K562 (cell line): ENCODE results near the gene PTPRG. TPM values are rescaled to one million over a fixed set of nuclear protein-coding genes. Genes with fewer than 3 reads are reported as not detected.

Source experiments
- ATAC-seq: fragments of 200-7000 bp; cut with Tn5 transposase; 3 replicates; pipeline ENCODE4 v1.9.1; 2020; ENCODE audit warnings: moderate library complexity
- BruUV-seq: library from RNA; stranded (reverse); fragments of 400-500 nt; replicated peaks from 2 replicates; lab custom pipeline; 2021; lab: Mats Ljungman, UMichigan
- CTCF ChIA-PET: fragments of 300-600 bp; formaldehyde crosslinking; extraction: SDS; loops from one replicate; lab custom pipeline; 2021; ENCODE audit warnings: low intra/inter-chr PET ratio; lab: Yijun Ruan, JAX
- POLR2A ChIA-PET: fragments of 300-600, 350-650 bp; sonication (Branson Sonifier 250); formaldehyde crosslinking; extraction: SDS; loops from one replicate; lab custom pipeline; 2021; ENCODE audit warnings: antibody characterized with exemption, inconsistent platforms; lab: Yijun Ruan, JAX
- DNase-seq, 4 experiments: peaks; one replicate each; pipeline versions ENCODE4 v3.0.0 to v3.0.0-alpha.2; 2011 to 2018; ENCODE audit warnings: low spot score in 3 of 4, mixed read lengths in 3 of 4; ENCODE audit errors: extremely low read depth in 1 of 4
- FAIRE-seq: peaks from 2 replicates; lab custom pipeline; 2011; peaks lifted over from hg19 to GRCh38; lab: Jason Lieb, UNC
- H2AFZ ChIP-seq: 2 replicates; pipeline ENCODE4 v1.6.0; 2011; ENCODE audit warnings: low read depth, low read length, control low read depth, inconsistent platforms
- H3K27ac ChIP-seq: fragments of 200-600 bp; 3 replicates; pipeline ENCODE4 v1.8.0; 2011; ENCODE audit warnings: low read depth, mild to moderate bottlenecking, control low read depth, inconsistent platforms, low read length, moderate library complexity, mixed read lengths; ENCODE audit errors: extremely low read depth
- H3K27me3 ChIP-seq, 2 experiments: fragments of 300-600 bp in 1 of 2; 2 replicates in 1 of 2; 3 replicates in 1 of 2; pipeline versions ENCODE4 v1.6.0 to v1.8.0; 2011; ENCODE audit warnings: inconsistent platforms in 2 of 2, low read length in 2 of 2, mild to moderate bottlenecking in 1 of 2, mixed read lengths in 1 of 2, moderate library complexity in 1 of 2; ENCODE audit not compliant: control insufficient read depth in 2 of 2, insufficient read depth in 2 of 2
- H3K36me3 ChIP-seq: fragments of 300-600 bp; 3 replicates; pipeline ENCODE4 v1.8.0; 2011; ENCODE audit warnings: mild to moderate bottlenecking, low read length, inconsistent platforms; ENCODE audit not compliant: control insufficient read depth, insufficient read depth
- H3K4me1 ChIP-seq, 2 experiments: fragments of 200-600 bp in 1 of 2; replicated peaks in 1 of 2; 2 replicates in 1 of 2; 3 replicates in 1 of 2; pipeline versions ENCODE4 v1.5.1 to v1.8.0; 2011; ENCODE audit warnings: inconsistent platforms in 2 of 2, low read length in 2 of 2, mild to moderate bottlenecking in 1 of 2, mixed read lengths in 1 of 2, moderate library complexity in 1 of 2; ENCODE audit not compliant: control insufficient read depth in 2 of 2, insufficient read depth in 2 of 2
- H3K4me2 ChIP-seq: 2 replicates; pipeline ENCODE4 v1.6.1; 2011; ENCODE audit warnings: low read length, control low read depth, inconsistent platforms, mixed read lengths; ENCODE audit not compliant: insufficient read depth
- H3K4me3 ChIP-seq: fragments of 200-600 bp; sonication (generic), shearing (Covaris generic); 2 replicates; pipeline ENCODE4 v1.5.1; 2016; ENCODE audit warnings: control low read depth, inconsistent platforms
- H3K79me2 ChIP-seq: fragments of 200-600 bp; 3 replicates; pipeline ENCODE4 v1.8.0; 2011; ENCODE audit warnings: low read length, inconsistent platforms; ENCODE audit not compliant: control insufficient read depth, insufficient read depth
- H3K9ac ChIP-seq, 2 experiments: 2 replicates each; pipeline versions ENCODE4 v1.6.0 to v1.6.1; 2011; ENCODE audit warnings: low read depth in 2 of 2, low read length in 2 of 2, control low read depth in 1 of 2, inconsistent platforms in 1 of 2, mild to moderate bottlenecking in 1 of 2, mixed read lengths in 1 of 2; ENCODE audit not compliant: insufficient read depth in 1 of 2
- H3K9me1 ChIP-seq: one replicate; pipeline ENCODE4 v1.6.0; 2011; ENCODE audit warnings: inconsistent platforms, mild to moderate bottlenecking, low read length, moderate library complexity; ENCODE audit not compliant: control insufficient read depth, insufficient read depth
- H3K9me3 ChIP-seq: replicated peaks from 2 replicates; pipeline ENCODE4 v1.5.1; 2011; ENCODE audit warnings: low read depth, low read length, inconsistent platforms; ENCODE audit not compliant: control insufficient read depth, insufficient read depth
- H4K20me1 ChIP-seq: replicated peaks from 2 replicates; pipeline ENCODE4 v1.6.1; 2011; ENCODE audit warnings: low read length, inconsistent platforms, mixed read lengths; ENCODE audit not compliant: control insufficient read depth, insufficient read depth
- CXXC5 ChIP-seq: fragments of 250-450 bp; sonication (Bioruptor Pico); IDR thresholded peaks from 2 replicates; pipeline ENCODE4 v1.8.0; 2022; ENCODE audit warnings: inconsistent platforms, mild to moderate bottlenecking, moderate library complexity
- DNMT1 ChIP-seq: fragments of 450-650 bp; IDR thresholded peaks from 2 replicates; pipeline ENCODE4 v1.6.1; 2016; ENCODE audit warnings: antibody characterized with exemption, mild to moderate bottlenecking
- GATA2 ChIP-seq: sonication (generic); formaldehyde crosslinking; IDR thresholded peaks from 2 replicates; pipeline ENCODE4 v1.4.0; 2020; ENCODE audit warnings: mild to moderate bottlenecking, missing genetic modification reagents
- MTA3 ChIP-seq: fragments of 450-650 bp; formaldehyde crosslinking; IDR thresholded peaks from 2 replicates; pipeline ENCODE4 v1.6.1; 2017; ENCODE audit warnings: mild to moderate bottlenecking, borderline replicate concordance
- NFYB ChIP-seq: IDR thresholded peaks from 2 replicates; pipeline ENCODE4 v1.6.1; 2011; ENCODE audit warnings: mild to moderate bottlenecking, moderate library complexity; ENCODE audit not compliant: insufficient read length; ENCODE audit errors: extremely low read depth
- PRMT5 ChIP-seq: sonication (generic); formaldehyde crosslinking; IDR thresholded peaks from 2 replicates; pipeline ENCODE4 v1.5.0; 2020; ENCODE audit warnings: missing genetic modification reagents
- TEAD1 ChIP-seq, 2 experiments: fragments of 450-650 bp in 1 of 2; sonication (generic) in 1 of 2; formaldehyde crosslinking; IDR thresholded peaks; 2 replicates each; pipeline versions ENCODE4 v1.4.0 to v1.8.0; 2020 to 2022; ENCODE audit warnings: mild to moderate bottlenecking in 2 of 2, missing genetic modification reagents in 1 of 2
- U2AF2 ChIP-seq: fragments of 200-400 bp; formaldehyde crosslinking; optimal IDR thresholded peaks from 2 replicates; pipeline ENCODE3; 2017; ENCODE audit warnings: low read depth, mild to moderate bottlenecking, low read length
- ZNF785 ChIP-seq: fragments of 250-450 bp; sonication (Bioruptor Pico); IDR thresholded peaks from 2 replicates; pipeline ENCODE4 v1.4.0; 2020; ENCODE audit warnings: mild to moderate bottlenecking
- WGBS: fragments of 100-300 bp; shearing (Covaris generic); methylation state at CpG from one replicate; pipeline ENCODE4 v1.1.6; 2016; ENCODE audit warnings: low coverage, mixed read lengths; ENCODE audit not compliant: insufficient coverage; ENCODE audit errors: missing lambda C conversion rate; 5-methylcytosine and 5-hydroxymethylcytosine counted together
- in situ Hi-C: fragments of 300-500 bp; cut with MboI; formaldehyde crosslinking; loops from 4 replicates; pipeline ENCODE4 v1.15.0; 2018; ENCODE audit warnings: inconsistent platforms, mixed read lengths
- intact Hi-C: fragments of 100-400 bp; cut with micrococcal nuclease; formaldehyde crosslinking; loops from 2 replicates; pipeline ENCODE4 v1.14.2; 2022
- polyA plus RNA-seq, 8 experiments: library from polyadenylated mRNA; depleted of rRNA in 4 of 8; stranded (reverse) in 5 of 8; unstranded in 3 of 8; fragments of >200 nt; fragmentation: Nextera tagmentation in 2 of 8; fragmentation: Illumina TruSeq in 1 of 8; extraction: Ambion mirVana in 2 of 8; extraction: Trizol in 1 of 8; gene quantifications; 2 replicates each; pipeline versions ENCODE4 v1.2.1 to v1.2.3, GENCODE V29; 2011 to 2014; ENCODE audit warnings: inconsistent platforms in 1 of 8, missing spikeins in 1 of 8
- total RNA-seq, 7 experiments: library from RNA; depleted of rRNA in 6 of 7; stranded (reverse); fragments of >200 nt in 6 of 7; fragmentation: Illumina TruSeq in 2 of 7; extraction: Trizol in 2 of 7; gene quantifications; 2 replicates each; pipeline versions ENCODE4 v1.2.1 to v1.2.3, GENCODE V29; 2011 to 2021; ENCODE audit warnings: low replicate concordance in 1 of 7
- TF ChIP-seq, protein P1 (sequence below): fragments of 450-650 bp; IDR thresholded peaks from 2 replicates; pipeline ENCODE4 v1.6.1; 2018; ENCODE audit not compliant: partially characterized antibody
- TF ChIP-seq, protein P2 (sequence below), 2 experiments: fragments of 450-650 bp in 1 of 2; sonication (generic) in 1 of 2; formaldehyde crosslinking in 1 of 2; IDR thresholded peaks; 2 replicates each; pipeline versions ENCODE4 v1.7.1 to v1.9.0; 2016 to 2022; ENCODE audit warnings: inconsistent platforms in 1 of 2, mild to moderate bottlenecking in 1 of 2, missing genetic modification reagents in 1 of 2

The PTPRG gene
- total and polyA plus RNA-seq, 9 of the 15 experiments (the other 6 are each of a cell fraction or from before 2014, with no cell fraction given): 0.16 TPM; not detected in 8

DNA sequence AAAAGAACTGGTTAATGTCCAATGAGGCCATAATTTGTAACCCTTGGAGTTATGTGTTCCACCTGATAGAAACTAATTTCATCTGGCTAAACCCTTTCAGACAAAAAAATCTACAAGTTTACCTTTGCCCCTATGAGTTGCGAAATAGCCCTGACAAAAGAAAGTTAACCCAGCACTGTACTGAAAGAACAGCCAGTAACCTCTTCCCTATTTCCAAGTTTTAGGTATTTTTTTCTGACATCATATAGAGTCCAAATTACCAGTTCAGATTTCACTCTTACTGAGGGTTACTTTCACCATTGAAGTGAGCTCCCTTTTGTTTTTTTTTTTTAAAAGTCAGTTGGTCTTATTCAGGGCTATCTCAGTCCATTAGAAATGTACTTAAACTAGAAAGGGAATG, 42.8 kb upstream of the PTPRG start:
- no peaks in the 10 kb centered on the region for H3K9me3 ChIP-seq
- ATAC-seq (no peak), DNase-seq (no peak), FAIRE-seq (no peak)
- no peak overlapping the region for H3K4me3 ChIP-seq
- no peak overlapping the region for H3K27ac ChIP-seq
- H3K36me3 ChIP-seq: no peaks in the 10 kb centered on the region
- no peaks in the 10 kb centered on the region for H3K9me1 ChIP-seq
- 0% methylated on average over 1 of the region's 1 CpG for WGBS
- H3K4me2 ChIP-seq: no peak overlapping the region
- intact Hi-C loops (no loop called here), in situ Hi-C loops (no loop called here)
- H4K20me1 ChIP-seq: no peaks in the 10 kb centered on the region
- CTCF ChIA-PET: no interaction called here
- no peaks in the 10 kb centered on the region for H3K27me3 ChIP-seq
- no peaks in the 10 kb centered on the region for H3K4me1 ChIP-seq
- no peak overlapping the region for H2AFZ ChIP-seq
- H3K9ac ChIP-seq: no peak overlapping the region
- no peaks in the 10 kb centered on the region for H3K79me2 ChIP-seq
- BruUV-seq: no TSS peak
- POLR2A ChIA-PET: no interaction called here
- no peak for TF ChIP-seq ZNF785 (CRISPR knock-in tag)
- TF ChIP-seq, protein P1, sequence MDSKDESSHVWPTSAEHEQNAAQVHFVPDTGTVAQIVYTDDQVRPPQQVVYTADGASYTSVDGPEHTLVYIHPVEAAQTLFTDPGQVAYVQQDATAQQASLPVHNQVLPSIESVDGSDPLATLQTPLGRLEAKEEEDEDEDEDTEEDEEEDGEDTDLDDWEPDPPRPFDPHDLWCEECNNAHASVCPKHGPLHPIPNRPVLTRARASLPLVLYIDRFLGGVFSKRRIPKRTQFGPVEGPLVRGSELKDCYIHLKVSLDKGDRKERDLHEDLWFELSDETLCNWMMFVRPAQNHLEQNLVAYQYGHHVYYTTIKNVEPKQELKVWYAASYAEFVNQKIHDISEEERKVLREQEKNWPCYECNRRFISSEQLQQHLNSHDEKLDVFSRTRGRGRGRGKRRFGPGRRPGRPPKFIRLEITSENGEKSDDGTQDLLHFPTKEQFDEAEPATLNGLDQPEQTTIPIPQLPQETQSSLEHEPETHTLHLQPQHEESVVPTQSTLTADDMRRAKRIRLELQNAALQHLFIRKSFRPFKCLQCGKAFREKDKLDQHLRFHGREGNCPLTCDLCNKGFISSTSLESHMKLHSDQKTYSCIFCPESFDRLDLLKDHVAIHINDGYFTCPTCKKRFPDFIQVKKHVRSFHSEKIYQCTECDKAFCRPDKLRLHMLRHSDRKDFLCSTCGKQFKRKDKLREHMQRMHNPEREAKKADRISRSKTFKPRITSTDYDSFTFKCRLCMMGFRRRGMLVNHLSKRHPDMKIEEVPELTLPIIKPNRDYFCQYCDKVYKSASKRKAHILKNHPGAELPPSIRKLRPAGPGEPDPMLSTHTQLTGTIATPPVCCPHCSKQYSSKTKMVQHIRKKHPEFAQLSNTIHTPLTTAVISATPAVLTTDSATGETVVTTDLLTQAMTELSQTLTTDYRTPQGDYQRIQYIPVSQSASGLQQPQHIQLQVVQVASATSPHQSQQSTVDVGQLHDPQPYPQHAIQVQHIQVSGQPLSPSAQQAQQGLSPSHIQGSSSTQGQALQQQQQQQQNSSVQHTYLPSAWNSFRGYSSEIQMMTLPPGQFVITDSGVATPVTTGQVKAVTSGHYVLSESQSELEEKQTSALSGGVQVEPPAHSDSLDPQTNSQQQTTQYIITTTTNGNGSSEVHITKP: no peak
- no peak for TF ChIP-seq CXXC5 (CRISPR knock-in tag)
- TF ChIP-seq NFYB: no peak
- TF ChIP-seq U2AF2: no peak
- TF ChIP-seq DNMT1: no peak
- TF ChIP-seq, protein P2, sequence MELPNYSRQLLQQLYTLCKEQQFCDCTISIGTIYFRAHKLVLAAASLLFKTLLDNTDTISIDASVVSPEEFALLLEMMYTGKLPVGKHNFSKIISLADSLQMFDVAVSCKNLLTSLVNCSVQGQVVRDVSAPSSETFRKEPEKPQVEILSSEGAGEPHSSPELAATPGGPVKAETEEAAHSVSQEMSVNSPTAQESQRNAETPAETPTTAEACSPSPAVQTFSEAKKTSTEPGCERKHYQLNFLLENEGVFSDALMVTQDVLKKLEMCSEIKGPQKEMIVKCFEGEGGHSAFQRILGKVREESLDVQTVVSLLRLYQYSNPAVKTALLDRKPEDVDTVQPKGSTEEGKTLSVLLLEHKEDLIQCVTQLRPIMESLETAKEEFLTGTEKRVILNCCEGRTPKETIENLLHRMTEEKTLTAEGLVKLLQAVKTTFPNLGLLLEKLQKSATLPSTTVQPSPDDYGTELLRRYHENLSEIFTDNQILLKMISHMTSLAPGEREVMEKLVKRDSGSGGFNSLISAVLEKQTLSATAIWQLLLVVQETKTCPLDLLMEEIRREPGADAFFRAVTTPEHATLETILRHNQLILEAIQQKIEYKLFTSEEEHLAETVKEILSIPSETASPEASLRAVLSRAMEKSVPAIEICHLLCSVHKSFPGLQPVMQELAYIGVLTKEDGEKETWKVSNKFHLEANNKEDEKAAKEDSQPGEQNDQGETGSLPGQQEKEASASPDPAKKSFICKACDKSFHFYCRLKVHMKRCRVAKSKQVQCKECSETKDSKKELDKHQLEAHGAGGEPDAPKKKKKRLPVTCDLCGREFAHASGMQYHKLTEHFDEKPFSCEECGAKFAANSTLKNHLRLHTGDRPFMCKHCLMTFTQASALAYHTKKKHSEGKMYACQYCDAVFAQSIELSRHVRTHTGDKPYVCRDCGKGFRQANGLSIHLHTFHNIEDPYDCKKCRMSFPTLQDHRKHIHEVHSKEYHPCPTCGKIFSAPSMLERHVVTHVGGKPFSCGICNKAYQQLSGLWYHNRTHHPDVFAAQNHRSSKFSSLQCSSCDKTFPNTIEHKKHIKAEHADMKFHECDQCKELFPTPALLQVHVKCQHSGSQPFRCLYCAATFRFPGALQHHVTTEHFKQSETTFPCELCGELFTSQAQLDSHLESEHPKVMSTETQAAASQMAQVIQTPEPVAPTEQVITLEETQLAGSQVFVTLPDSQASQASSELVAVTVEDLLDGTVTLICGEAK (IDR thresholded peaks at IDR 0.05): no peak
- TF ChIP-seq, protein P2 (CRISPR knock-in tag; IDR thresholded peaks at IDR 0.05): no peak
- no peak for TF ChIP-seq MTA3
- TF ChIP-seq GATA2 (CRISPR knock-in tag): no peak
- no peak for TF ChIP-seq PRMT5 (CRISPR knock-in tag)
- no peak for TF ChIP-seq TEAD1 (CRISPR knock-in tag; IDR thresholded peaks at IDR 0.05)
